Muscle layer of duodenum (tissue), 2 donors: ENCODE data around the gene KRTAP17-1.

Source experiments
- H3K27ac ChIP-seq: one replicate; pipeline ENCODE4 v1.7.0; 2013; ENCODE audit warnings: mild to moderate bottlenecking, low read length
- H3K27me3 ChIP-seq: one replicate; pipeline ENCODE4 v1.7.0; 2013; ENCODE audit warnings: low read depth, mild to moderate bottlenecking, control low read depth, low read length
- H3K36me3 ChIP-seq, 2 donors: one replicate each; pipeline ENCODE4 v1.7.0; 2013; ENCODE audit warnings: low read length in 2 of 2, control low read depth in 1 of 2, mild to moderate bottlenecking in 1 of 2; ENCODE audit not compliant: insufficient read depth in 2 of 2, control insufficient read depth in 1 of 2
- H3K4me1 ChIP-seq, 2 donors: one replicate each; pipeline ENCODE4 v1.7.0; 2013; ENCODE audit warnings: low read length in 2 of 2, mild to moderate bottlenecking in 2 of 2, control low read depth in 1 of 2, moderate library complexity in 1 of 2; ENCODE audit not compliant: insufficient read depth in 2 of 2, control insufficient read depth in 1 of 2
- H3K4me3 ChIP-seq, 2 donors: one replicate each; pipeline ENCODE4 v1.7.0; 2013; ENCODE audit warnings: low read length in 2 of 2, low read depth in 1 of 2, mild to moderate bottlenecking in 1 of 2
- H3K9me3 ChIP-seq, 2 donors: one replicate each; pipeline ENCODE4 v1.7.0; 2013; ENCODE audit warnings: low read length in 2 of 2, control low read depth in 1 of 2, mild to moderate bottlenecking in 1 of 2; ENCODE audit not compliant: control insufficient read depth in 1 of 2
- donor health status: healthy.

KRTAP17-1 gene

DNA sequence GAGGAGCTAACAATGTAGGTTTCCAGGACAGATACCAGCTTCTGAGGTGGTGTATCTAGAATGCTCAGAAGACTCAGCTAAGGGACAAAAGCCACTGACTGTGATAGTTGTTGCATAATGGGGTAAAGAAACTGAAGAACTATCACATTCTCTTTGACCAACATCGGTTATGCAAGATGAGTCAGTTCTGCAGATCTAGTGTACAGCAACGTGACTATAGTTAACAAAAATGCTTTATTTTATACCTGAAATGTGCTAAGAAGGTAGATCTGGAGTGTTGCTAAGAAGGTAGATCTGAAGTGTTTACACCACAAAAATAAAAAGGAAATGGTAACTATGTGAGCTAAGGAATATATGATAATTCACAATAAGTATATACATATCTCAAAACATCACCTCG, 47.8 kb downstream of the KRTAP17-1 start:
- Histone ChIP-seq H3K27ac (no peak overlapping the region), H3K36me3 (no peaks in the 10 kb centered on the region), H3K9me3 (no peaks in the 10 kb centered on the region), H3K4me1 (no peaks in the 10 kb centered on the region), H3K4me3 (no peak overlapping the region), H3K27me3 (no peaks in the 10 kb centered on the region)

DNA sequence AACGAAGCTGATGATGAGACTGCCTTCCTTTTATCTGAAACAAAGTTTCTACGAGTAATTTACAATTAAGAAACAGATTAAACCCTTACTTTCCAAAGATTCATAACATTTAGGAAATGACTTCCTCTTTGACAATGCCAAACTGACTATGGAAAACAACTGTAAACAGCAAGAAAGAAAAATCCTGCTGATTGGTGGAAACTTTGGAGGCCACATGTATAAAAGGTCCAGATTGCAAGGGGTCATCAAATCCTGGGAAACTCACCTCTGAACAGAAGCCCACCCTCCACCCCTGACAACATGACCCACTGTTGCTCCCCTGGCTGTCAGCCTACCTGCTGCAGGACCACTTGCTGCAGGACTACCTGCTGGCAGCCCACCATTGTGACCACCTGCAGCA, 50.4 kb downstream of the KRTAP17-1 start, which contains the start of gene KRTAP9-6:
KRTAP9-6 (plus strand) TSS at position 301 of the 400 bp plus-strand sequence; CDS start at position 301, 0 bp downstream.
- no peaks in the 10 kb centered on the region for H3K9me3 ChIP-seq
- no peaks in the 10 kb centered on the region for H3K4me1 ChIP-seq
- H3K27ac ChIP-seq, result no peak within 1 kb of the TSS
- H3K4me3 ChIP-seq, result no peak within 1 kb of the TSS
- no peaks in the 10 kb centered on the region for H3K36me3 ChIP-seq
- no peaks in the 10 kb centered on the region for H3K27me3 ChIP-seq
